GM23338 (cell line): Measurements from ENCODE around the gene OPRL1. TPM values are rescaled to one million over a fixed set of nuclear protein-coding genes. Genes with fewer than 3 reads are reported as not detected.

ENCODE experiments used
- ATAC-seq: fragments of 200-7000 bp; cut with Tn5 transposase; 3 replicates; pipeline ENCODE4 v1.9.1; 2020
- DNase-seq: peaks from one replicate; pipeline ENCODE4 v3.0.0-alpha.2; 2015; ENCODE audit warnings: low spot score
- H2AFZ ChIP-seq: fragments of 200-600 bp; sonication (generic); 2 replicates; pipeline ENCODE4 v1.8.0; 2016; ENCODE audit warnings: antibody characterized with exemption, mild to moderate bottlenecking, moderate library complexity
- H3F3A ChIP-seq: fragments of 200-600 bp; sonication (generic); replicated peaks from 2 replicates; pipeline ENCODE4 v1.8.0; 2017; ENCODE audit warnings: antibody characterized with exemption, mixed run types, low read depth
- H3K27ac ChIP-seq: fragments of 200-600 bp; sonication (generic); 2 replicates; pipeline ENCODE4 v1.6.1; 2016; ENCODE audit warnings: low read depth
- H3K27me3 ChIP-seq: fragments of 200-600 bp; sonication (generic); 2 replicates; pipeline ENCODE4 v1.8.0; 2016; ENCODE audit warnings: mild to moderate bottlenecking, mixed run types, moderate library complexity; ENCODE audit not compliant: insufficient read depth
- H3K36me3 ChIP-seq: fragments of 200-600 bp; sonication (generic); 2 replicates; pipeline ENCODE4 v1.8.0; 2016; ENCODE audit warnings: mild to moderate bottlenecking; ENCODE audit not compliant: insufficient read depth
- H3K4me1 ChIP-seq: fragments of 200-600 bp; sonication (generic); 2 replicates; pipeline ENCODE4 v1.8.0; 2016; ENCODE audit warnings: mild to moderate bottlenecking, moderate library complexity; ENCODE audit not compliant: insufficient read depth
- H3K4me2 ChIP-seq: fragments of 200-600 bp; sonication (generic); 2 replicates; pipeline ENCODE4 v1.7.1; 2017; ENCODE audit warnings: mixed run types
- H3K4me3 ChIP-seq: fragments of 200-600 bp; sonication (generic); 2 replicates; pipeline ENCODE4 v1.6.1; 2016; ENCODE audit warnings: mixed run types
- H3K79me2 ChIP-seq: fragments of 200-600 bp; sonication (generic); replicated peaks from 2 replicates; pipeline ENCODE4 v1.8.0; 2017; ENCODE audit warnings: mild to moderate bottlenecking; ENCODE audit not compliant: insufficient read depth
- H3K9me2 ChIP-seq: fragments of 200-600 bp; sonication (generic); 2 replicates; pipeline ENCODE4 v1.8.0; 2017; ENCODE audit not compliant: insufficient read depth
- H4K20me1 ChIP-seq: fragments of 200-600 bp; sonication (generic); replicated peaks from 2 replicates; pipeline ENCODE4 v1.8.0; 2017; ENCODE audit warnings: mild to moderate bottlenecking; ENCODE audit not compliant: insufficient read depth
- H3K27ac Mint-ChIP-seq: 2 replicates; pipeline ENCODE4 v1.8.0; 2020; ENCODE audit warnings: inconsistent platforms, mild to moderate bottlenecking, moderate library complexity, mixed read lengths
- H3K27me3 Mint-ChIP-seq: 3 replicates; pipeline ENCODE4 v1.8.0; 2022; ENCODE audit warnings: low read depth, mild to moderate bottlenecking, moderate library complexity, mixed read lengths, inconsistent platforms; ENCODE audit not compliant: insufficient read depth, poor library complexity
- H3K36me3 Mint-ChIP-seq: 3 replicates; pipeline ENCODE4 v1.8.0; 2021; ENCODE audit warnings: low read depth, mild to moderate bottlenecking, inconsistent platforms, moderate library complexity, mixed read lengths
- H3K4me1 Mint-ChIP-seq: 3 replicates; pipeline ENCODE4 v1.8.0; 2020; ENCODE audit warnings: mild to moderate bottlenecking, inconsistent platforms, mixed read lengths
- H3K4me3 Mint-ChIP-seq: 3 replicates; pipeline ENCODE4 v1.8.0; 2021; ENCODE audit warnings: moderate library complexity, mild to moderate bottlenecking, inconsistent platforms, mixed read lengths
- H3K9me3 Mint-ChIP-seq: 3 replicates; pipeline ENCODE4 v1.8.0; 2020; ENCODE audit warnings: moderate library complexity, mild to moderate bottlenecking, inconsistent platforms, mixed read lengths
- CREB1 ChIP-seq: fragments of 250-450 bp; sonication (Bioruptor Pico); IDR thresholded peaks from 2 replicates; pipeline ENCODE4 v1.5.0; 2020; ENCODE audit warnings: low read depth, mild to moderate bottlenecking, moderate library complexity
- ETS1 ChIP-seq: IDR thresholded peaks from 2 replicates; pipeline ENCODE4 v1.6.1; 2016; ENCODE audit warnings: antibody characterized with exemption
- EZH2phosphoT487 ChIP-seq: fragments of 200-600 bp; sonication (generic); IDR thresholded peaks from one replicate; pipeline ENCODE4 v1.8.1; 2018; ENCODE audit warnings: antibody characterized with exemption; ENCODE audit not compliant: unreplicated experiment
- JUNB ChIP-seq: IDR thresholded peaks from one replicate; pipeline ENCODE4 v1.6.1; 2016; ENCODE audit warnings: antibody characterized with exemption; ENCODE audit not compliant: unreplicated experiment
- NANOG ChIP-seq: IDR thresholded peaks from 2 replicates; pipeline ENCODE4 v1.6.1; 2016; ENCODE audit warnings: antibody characterized with exemption, borderline replicate concordance
- POLR2AphosphoS5 ChIP-seq: IDR thresholded peaks from 2 replicates; pipeline ENCODE4 v1.6.1; 2016; ENCODE audit warnings: antibody characterized with exemption, low read depth
- ZNF114 ChIP-seq: fragments of 250-450 bp; sonication (Bioruptor Pico); IDR thresholded peaks from 2 replicates; pipeline ENCODE4 v1.5.0; 2020; ENCODE audit warnings: mild to moderate bottlenecking, moderate library complexity
- ZNF331 ChIP-seq: fragments of 250-450 bp; sonication (Bioruptor Pico); IDR thresholded peaks from 2 replicates; pipeline ENCODE4 v1.5.0; 2020; ENCODE audit warnings: low read depth, mild to moderate bottlenecking, moderate library complexity
- polyA plus RNA-seq: library from polyadenylated mRNA; unstranded; fragments of >200 nt; fragmentation: Nextera tagmentation; extraction: Ambion mirVana; gene quantifications from 2 replicates; pipeline ENCODE4 v1.2.1, GENCODE V29; 2016
- total RNA-seq: library from RNA; depleted of rRNA; stranded (reverse); fragments of >200 nt; shearing (Covaris generic); gene quantifications from 2 replicates; pipeline ENCODE4 v1.2.3, GENCODE V29; 2014
- TF ChIP-seq, protein P1 (sequence below), 2 experiments: fragments of 200-600 bp in 1 of 2; sonication (generic) in 1 of 2; conservative IDR thresholded peaks; 2 replicates each; pipeline versions ENCODE4 v1.5.1 to v1.6.1; 2016 to 2017; ENCODE audit warnings: antibody characterized with exemption in 2 of 2, low read depth in 2 of 2, mild to moderate bottlenecking in 2 of 2, moderate library complexity in 1 of 2
- TF ChIP-seq, protein P2 (sequence below): IDR thresholded peaks from one replicate; pipeline ENCODE4 v1.6.1; 2018; ENCODE audit warnings: antibody characterized with exemption; ENCODE audit not compliant: unreplicated experiment

Gene OPRL1
- total and polyA plus RNA-seq, 2 experiments from 2014 or later, result 0.27 to 1.1 TPM

- TF ChIP-seq, protein P1, sequence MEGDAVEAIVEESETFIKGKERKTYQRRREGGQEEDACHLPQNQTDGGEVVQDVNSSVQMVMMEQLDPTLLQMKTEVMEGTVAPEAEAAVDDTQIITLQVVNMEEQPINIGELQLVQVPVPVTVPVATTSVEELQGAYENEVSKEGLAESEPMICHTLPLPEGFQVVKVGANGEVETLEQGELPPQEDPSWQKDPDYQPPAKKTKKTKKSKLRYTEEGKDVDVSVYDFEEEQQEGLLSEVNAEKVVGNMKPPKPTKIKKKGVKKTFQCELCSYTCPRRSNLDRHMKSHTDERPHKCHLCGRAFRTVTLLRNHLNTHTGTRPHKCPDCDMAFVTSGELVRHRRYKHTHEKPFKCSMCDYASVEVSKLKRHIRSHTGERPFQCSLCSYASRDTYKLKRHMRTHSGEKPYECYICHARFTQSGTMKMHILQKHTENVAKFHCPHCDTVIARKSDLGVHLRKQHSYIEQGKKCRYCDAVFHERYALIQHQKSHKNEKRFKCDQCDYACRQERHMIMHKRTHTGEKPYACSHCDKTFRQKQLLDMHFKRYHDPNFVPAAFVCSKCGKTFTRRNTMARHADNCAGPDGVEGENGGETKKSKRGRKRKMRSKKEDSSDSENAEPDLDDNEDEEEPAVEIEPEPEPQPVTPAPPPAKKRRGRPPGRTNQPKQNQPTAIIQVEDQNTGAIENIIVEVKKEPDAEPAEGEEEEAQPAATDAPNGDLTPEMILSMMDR (conservative IDR thresholded peaks at IDR 0.05; ENCODE audit: low read depth in 2 of 2), result no peak
- TF ChIP-seq POLR2AphosphoS5, result no peak
- TF ChIP-seq ZNF114 (CRISPR knock-in tag), result no peak
- no peak for TF ChIP-seq CREB1 (CRISPR knock-in tag)
- TF ChIP-seq, protein P2, sequence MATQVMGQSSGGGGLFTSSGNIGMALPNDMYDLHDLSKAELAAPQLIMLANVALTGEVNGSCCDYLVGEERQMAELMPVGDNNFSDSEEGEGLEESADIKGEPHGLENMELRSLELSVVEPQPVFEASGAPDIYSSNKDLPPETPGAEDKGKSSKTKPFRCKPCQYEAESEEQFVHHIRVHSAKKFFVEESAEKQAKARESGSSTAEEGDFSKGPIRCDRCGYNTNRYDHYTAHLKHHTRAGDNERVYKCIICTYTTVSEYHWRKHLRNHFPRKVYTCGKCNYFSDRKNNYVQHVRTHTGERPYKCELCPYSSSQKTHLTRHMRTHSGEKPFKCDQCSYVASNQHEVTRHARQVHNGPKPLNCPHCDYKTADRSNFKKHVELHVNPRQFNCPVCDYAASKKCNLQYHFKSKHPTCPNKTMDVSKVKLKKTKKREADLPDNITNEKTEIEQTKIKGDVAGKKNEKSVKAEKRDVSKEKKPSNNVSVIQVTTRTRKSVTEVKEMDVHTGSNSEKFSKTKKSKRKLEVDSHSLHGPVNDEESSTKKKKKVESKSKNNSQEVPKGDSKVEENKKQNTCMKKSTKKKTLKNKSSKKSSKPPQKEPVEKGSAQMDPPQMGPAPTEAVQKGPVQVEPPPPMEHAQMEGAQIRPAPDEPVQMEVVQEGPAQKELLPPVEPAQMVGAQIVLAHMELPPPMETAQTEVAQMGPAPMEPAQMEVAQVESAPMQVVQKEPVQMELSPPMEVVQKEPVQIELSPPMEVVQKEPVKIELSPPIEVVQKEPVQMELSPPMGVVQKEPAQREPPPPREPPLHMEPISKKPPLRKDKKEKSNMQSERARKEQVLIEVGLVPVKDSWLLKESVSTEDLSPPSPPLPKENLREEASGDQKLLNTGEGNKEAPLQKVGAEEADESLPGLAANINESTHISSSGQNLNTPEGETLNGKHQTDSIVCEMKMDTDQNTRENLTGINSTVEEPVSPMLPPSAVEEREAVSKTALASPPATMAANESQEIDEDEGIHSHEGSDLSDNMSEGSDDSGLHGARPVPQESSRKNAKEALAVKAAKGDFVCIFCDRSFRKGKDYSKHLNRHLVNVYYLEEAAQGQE, result no peak
- no peak for TF ChIP-seq EZH2phosphoT487
- no peak for TF ChIP-seq JUNB
- TF ChIP-seq NANOG, result no peak
- no peak for TF ChIP-seq ZNF331
- no peak for TF ChIP-seq ETS1
- Histone ChIP-seq H3K36me3 (no peaks in the 10 kb centered on the region), H3F3A (peaks cover 2% of the 10 kb centered on the region; the same call in 1 of the 2 replicates), H3K4me3 (peak overlapping the region; percentile 35; the same call in 1 of the 2 replicates), H3K9me2 (no peaks in the 10 kb centered on the region), H4K20me1 (no peaks in the 10 kb centered on the region), H3K79me2 (no peaks in the 10 kb centered on the region), H2AFZ (peak overlapping the region; percentile 90), H3K4me1 (peaks cover 7% of the 10 kb centered on the region; the same call in 1 of the 2 replicates), H3K27me3 (no peaks in the 10 kb centered on the region), H3K4me2 (peak overlapping the region; percentile 70), H3K27ac (no peak overlapping the region)
- Mint-ChIP-seq H3K27me3 (peaks cover 19% of the 10 kb centered on the region), H3K27ac (no peak overlapping the region), H3K4me1 (peaks cover 34% of the 10 kb centered on the region), H3K4me3 (no peak overlapping the region), H3K36me3 (no peaks in the 10 kb centered on the region), H3K9me3 (no peaks in the 10 kb centered on the region)
- ATAC-seq (peak; percentile 21), DNase-seq (peak; percentile 41)
These were observed 22.8 kb upstream of the OPRL1 start for GRCh38 chr20:64056889-64057627.
